ENCODE results near the gene MIOS.
A peak's percentile ranks its signal among the peaks of the same experiment; 100 is the strongest.
"Not testable (repeated sequence)": the region's sequence is repeated elsewhere in the genome, so short reads cannot be mapped to it uniquely, and the experiment has no call there.

The MIOS gene

GRCh38 chr7:7651479-7651878 lies 84.8 kb downstream of the MIOS start:
- DNase-seq: no peak

GRCh38 chr7:7652798-7653540 lies 86.3 kb downstream of the MIOS start:
- DNase-seq: no peak

GRCh38 chr7:7653593-7654187 lies 87.0 kb downstream of the MIOS start:
- peak; percentile 39 for DNase-seq

- no peak for DNase-seq
Measured at GRCh38 chr7:7654964-7655715, 88.5 kb downstream of the MIOS start.

GRCh38 chr7:7656459-7656858 lies 89.8 kb downstream of the MIOS start:
- DNase-seq: not testable (repeated sequence)
